K562 (cell line): ENCODE measurements around the gene CLPSL1. TPM values are rescaled to one million over a fixed set of nuclear protein-coding genes. Genes with fewer than 3 reads are reported as not detected.

Experiments
- ATAC-seq: fragments of 200-7000 bp; cut with Tn5 transposase; 3 replicates; pipeline ENCODE4 v1.9.1; 2020; ENCODE audit warnings: moderate library complexity
- BruUV-seq: library from RNA; stranded (reverse); fragments of 400-500 nt; replicated peaks from 2 replicates; lab custom pipeline; 2021; lab: Mats Ljungman, UMichigan
- CTCF ChIA-PET: fragments of 300-600 bp; formaldehyde crosslinking; extraction: SDS; loops from one replicate; lab custom pipeline; 2021; ENCODE audit warnings: low intra/inter-chr PET ratio; lab: Yijun Ruan, JAX
- POLR2A ChIA-PET: fragments of 300-600, 350-650 bp; sonication (Branson Sonifier 250); formaldehyde crosslinking; extraction: SDS; loops from one replicate; lab custom pipeline; 2021; ENCODE audit warnings: antibody characterized with exemption, inconsistent platforms; lab: Yijun Ruan, JAX
- DNase-seq, 4 experiments: peaks; one replicate each; pipeline versions ENCODE4 v3.0.0 to v3.0.0-alpha.2; 2011 to 2018; ENCODE audit warnings: low spot score in 3 of 4, mixed read lengths in 3 of 4; ENCODE audit errors: extremely low read depth in 1 of 4
- FAIRE-seq: peaks from 2 replicates; lab custom pipeline; 2011; peaks lifted over from hg19 to GRCh38; lab: Jason Lieb, UNC
- H2AFZ ChIP-seq: 2 replicates; pipeline ENCODE4 v1.6.0; 2011; ENCODE audit warnings: low read depth, low read length, control low read depth, inconsistent platforms
- H3K27ac ChIP-seq: fragments of 200-600 bp; 3 replicates; pipeline ENCODE4 v1.8.0; 2011; ENCODE audit warnings: low read depth, mild to moderate bottlenecking, control low read depth, inconsistent platforms, low read length, moderate library complexity, mixed read lengths; ENCODE audit errors: extremely low read depth
- H3K27me3 ChIP-seq, 2 experiments: fragments of 300-600 bp in 1 of 2; 2 replicates in 1 of 2; 3 replicates in 1 of 2; pipeline versions ENCODE4 v1.6.0 to v1.8.0; 2011; ENCODE audit warnings: inconsistent platforms in 2 of 2, low read length in 2 of 2, mild to moderate bottlenecking in 1 of 2, mixed read lengths in 1 of 2, moderate library complexity in 1 of 2; ENCODE audit not compliant: control insufficient read depth in 2 of 2, insufficient read depth in 2 of 2
- H3K36me3 ChIP-seq: fragments of 300-600 bp; 3 replicates; pipeline ENCODE4 v1.8.0; 2011; ENCODE audit warnings: mild to moderate bottlenecking, low read length, inconsistent platforms; ENCODE audit not compliant: control insufficient read depth, insufficient read depth
- H3K4me1 ChIP-seq, 2 experiments: fragments of 200-600 bp in 1 of 2; replicated peaks in 1 of 2; 2 replicates in 1 of 2; 3 replicates in 1 of 2; pipeline versions ENCODE4 v1.5.1 to v1.8.0; 2011; ENCODE audit warnings: inconsistent platforms in 2 of 2, low read length in 2 of 2, mild to moderate bottlenecking in 1 of 2, mixed read lengths in 1 of 2, moderate library complexity in 1 of 2; ENCODE audit not compliant: control insufficient read depth in 2 of 2, insufficient read depth in 2 of 2
- H3K4me2 ChIP-seq: 2 replicates; pipeline ENCODE4 v1.6.1; 2011; ENCODE audit warnings: low read length, control low read depth, inconsistent platforms, mixed read lengths; ENCODE audit not compliant: insufficient read depth
- H3K4me3 ChIP-seq: fragments of 200-600 bp; sonication (generic), shearing (Covaris generic); 2 replicates; pipeline ENCODE4 v1.5.1; 2016; ENCODE audit warnings: control low read depth, inconsistent platforms
- H3K79me2 ChIP-seq: fragments of 200-600 bp; 3 replicates; pipeline ENCODE4 v1.8.0; 2011; ENCODE audit warnings: low read length, inconsistent platforms; ENCODE audit not compliant: control insufficient read depth, insufficient read depth
- H3K9ac ChIP-seq, 2 experiments: 2 replicates each; pipeline versions ENCODE4 v1.6.0 to v1.6.1; 2011; ENCODE audit warnings: low read depth in 2 of 2, low read length in 2 of 2, control low read depth in 1 of 2, inconsistent platforms in 1 of 2, mild to moderate bottlenecking in 1 of 2, mixed read lengths in 1 of 2; ENCODE audit not compliant: insufficient read depth in 1 of 2
- H3K9me1 ChIP-seq: one replicate; pipeline ENCODE4 v1.6.0; 2011; ENCODE audit warnings: inconsistent platforms, mild to moderate bottlenecking, low read length, moderate library complexity; ENCODE audit not compliant: control insufficient read depth, insufficient read depth
- H3K9me3 ChIP-seq: replicated peaks from 2 replicates; pipeline ENCODE4 v1.5.1; 2011; ENCODE audit warnings: low read depth, low read length, inconsistent platforms; ENCODE audit not compliant: control insufficient read depth, insufficient read depth
- H4K20me1 ChIP-seq: replicated peaks from 2 replicates; pipeline ENCODE4 v1.6.1; 2011; ENCODE audit warnings: low read length, inconsistent platforms, mixed read lengths; ENCODE audit not compliant: control insufficient read depth, insufficient read depth
- ATF3 ChIP-seq, 2 experiments: fragments of 450-650 bp in 1 of 2; sonication (generic) in 1 of 2; formaldehyde crosslinking in 1 of 2; IDR thresholded peaks in 1 of 2; conservative IDR thresholded peaks in 1 of 2; 2 replicates each; pipeline versions ENCODE4 v1.6.1 to v1.8.1; 2016 to 2023; ENCODE audit warnings: mild to moderate bottlenecking in 2 of 2, moderate library complexity in 2 of 2, inconsistent platforms in 1 of 2, missing genetic modification reagents in 1 of 2
- ATF4 ChIP-seq: fragments of 450-650 bp; formaldehyde crosslinking; IDR thresholded peaks from 2 replicates; pipeline ENCODE4 v1.4.0; 2022; ENCODE audit warnings: mild to moderate bottlenecking, moderate library complexity
- FOXA3 ChIP-seq, 2 experiments: fragments of 450-650 bp in 1 of 2; sonication (generic) in 1 of 2; formaldehyde crosslinking; IDR thresholded peaks in 1 of 2; conservative IDR thresholded peaks in 1 of 2; 2 replicates each; pipeline versions ENCODE4 v1.4.0 to v1.8.0; 2020 to 2022; ENCODE audit warnings: mild to moderate bottlenecking in 2 of 2, missing genetic modification reagents in 1 of 2
- GTF2E2 ChIP-seq: fragments of 200-800 bp; sonication (Bioruptor generic); IDR thresholded peaks from 2 replicates; pipeline ENCODE4 v1.6.1; 2016; ENCODE audit warnings: missing genetic modification characterization, missing compliant biosample characterization
- MEF2A ChIP-seq: IDR thresholded peaks from 2 replicates; pipeline ENCODE4 v1.6.1; 2011; ENCODE audit warnings: low read depth, mild to moderate bottlenecking, low read length, moderate library complexity; ENCODE audit not compliant: control insufficient read depth
- RBM39 ChIP-seq: fragments of 200-400 bp; formaldehyde crosslinking; optimal IDR thresholded peaks from 2 replicates; pipeline ENCODE3; 2018; ENCODE audit warnings: low read depth, low read length
- RFX1 ChIP-seq: fragments of 450-650 bp; IDR thresholded peaks from 2 replicates; pipeline ENCODE4 v1.6.1; 2016; ENCODE audit warnings: mild to moderate bottlenecking, moderate library complexity
- SMARCC2 ChIP-seq: fragments of 450-650 bp; IDR thresholded peaks from 2 replicates; pipeline ENCODE4 v1.6.1; 2017; ENCODE audit warnings: antibody characterized with exemption, moderate library complexity, mild to moderate bottlenecking, low read depth
- TFAP4 ChIP-seq: sonication (generic); formaldehyde crosslinking; IDR thresholded peaks from 2 replicates; pipeline ENCODE4 v1.8.0; 2022; ENCODE audit warnings: missing genetic modification reagents, mild to moderate bottlenecking, moderate library complexity, borderline replicate concordance
- XRCC3 ChIP-seq: fragments of 450-650 bp; IDR thresholded peaks from 2 replicates; pipeline ENCODE4 v1.6.1; 2017; ENCODE audit warnings: mild to moderate bottlenecking, moderate library complexity
- WGBS: fragments of 100-300 bp; shearing (Covaris generic); methylation state at CpG from one replicate; pipeline ENCODE4 v1.1.6; 2016; ENCODE audit warnings: low coverage, mixed read lengths; ENCODE audit not compliant: insufficient coverage; ENCODE audit errors: missing lambda C conversion rate; 5-methylcytosine and 5-hydroxymethylcytosine counted together
- in situ Hi-C: fragments of 300-500 bp; cut with MboI; formaldehyde crosslinking; loops from 4 replicates; pipeline ENCODE4 v1.15.0; 2018; ENCODE audit warnings: inconsistent platforms, mixed read lengths
- intact Hi-C: fragments of 100-400 bp; cut with micrococcal nuclease; formaldehyde crosslinking; loops from 2 replicates; pipeline ENCODE4 v1.14.2; 2022
- polyA plus RNA-seq, 8 experiments: library from polyadenylated mRNA; depleted of rRNA in 4 of 8; stranded (reverse) in 5 of 8; unstranded in 3 of 8; fragments of >200 nt; fragmentation: Nextera tagmentation in 2 of 8; fragmentation: Illumina TruSeq in 1 of 8; extraction: Ambion mirVana in 2 of 8; extraction: Trizol in 1 of 8; gene quantifications; 2 replicates each; pipeline versions ENCODE4 v1.2.1 to v1.2.3, GENCODE V29; 2011 to 2014; ENCODE audit warnings: inconsistent platforms in 1 of 8, missing spikeins in 1 of 8
- total RNA-seq, 7 experiments: library from RNA; depleted of rRNA in 6 of 7; stranded (reverse); fragments of >200 nt in 6 of 7; fragmentation: Illumina TruSeq in 2 of 7; extraction: Trizol in 2 of 7; gene quantifications; 2 replicates each; pipeline versions ENCODE4 v1.2.1 to v1.2.3, GENCODE V29; 2011 to 2021; ENCODE audit warnings: low replicate concordance in 1 of 7
- TF ChIP-seq, protein P1 (sequence below): fragments of 450-650 bp; IDR thresholded peaks from 2 replicates; pipeline ENCODE4 v1.6.1; 2016; ENCODE audit warnings: low read depth

CLPSL1 gene
- total and polyA plus RNA-seq, 9 of the 15 experiments (the other 6 are each of a cell fraction or from before 2014, with no cell fraction given): not detected

GRCh38 chr6:35809809-35810208 is 29.0 kb downstream of the CLPSL1 start:
- Histone ChIP-seq H3K9me3 (no peaks in the 10 kb centered on the region), H3K4me2 (no peak overlapping the region), H3K36me3 (no peaks in the 10 kb centered on the region), H3K9me1 (peaks cover under 1% of the 10 kb centered on the region), H3K9ac (no peak overlapping the region), H3K79me2 (no peaks in the 10 kb centered on the region), H3K27me3 (peaks cover 25 to 53% of the 10 kb centered on the region in 2 experiments), H3K4me1 (peaks cover 2 to 14% of the 10 kb centered on the region in 2 experiments), H2AFZ (no peak overlapping the region), H3K4me3 (no peak overlapping the region), H3K27ac (no peak overlapping the region), H4K20me1 (0 out of 2 replicates have a peak, but pooled peaks cover 6% of the 10 kb centered on the region)
- ChIA-PET CTCF (no interaction called here), POLR2A (interaction anchor here (0.6 to 1.3 kb wide), 5 partner anchors 9 to 499 kb away, joined by 3 to 4 read pairs (median 3); no protein-coding TSS in a partner anchor)
- FAIRE-seq: no peak
- DNase-seq: no peak
- no TSS peak for BruUV-seq
- in situ Hi-C loops (no loop called here), intact Hi-C loops (no loop called here)
- ATAC-seq: no peak
- 3% methylated on average over 5 of the region's 5 CpGs for WGBS
- no peak for TF ChIP-seq RFX1
- TF ChIP-seq SMARCC2: no peak
- TF ChIP-seq XRCC3: no peak
- TF ChIP-seq ATF4: no peak
- TF ChIP-seq ATF3 (IDR thresholded peaks at IDR 0.05): no peak
- TF ChIP-seq ATF3 (CRISPR knock-in tag; conservative IDR thresholded peaks at IDR 0.05): no peak
- no peak for TF ChIP-seq TFAP4 (CRISPR knock-in tag)
- TF ChIP-seq GTF2E2 (tag): no peak
- TF ChIP-seq RBM39: no peak
- TF ChIP-seq, protein P1, sequence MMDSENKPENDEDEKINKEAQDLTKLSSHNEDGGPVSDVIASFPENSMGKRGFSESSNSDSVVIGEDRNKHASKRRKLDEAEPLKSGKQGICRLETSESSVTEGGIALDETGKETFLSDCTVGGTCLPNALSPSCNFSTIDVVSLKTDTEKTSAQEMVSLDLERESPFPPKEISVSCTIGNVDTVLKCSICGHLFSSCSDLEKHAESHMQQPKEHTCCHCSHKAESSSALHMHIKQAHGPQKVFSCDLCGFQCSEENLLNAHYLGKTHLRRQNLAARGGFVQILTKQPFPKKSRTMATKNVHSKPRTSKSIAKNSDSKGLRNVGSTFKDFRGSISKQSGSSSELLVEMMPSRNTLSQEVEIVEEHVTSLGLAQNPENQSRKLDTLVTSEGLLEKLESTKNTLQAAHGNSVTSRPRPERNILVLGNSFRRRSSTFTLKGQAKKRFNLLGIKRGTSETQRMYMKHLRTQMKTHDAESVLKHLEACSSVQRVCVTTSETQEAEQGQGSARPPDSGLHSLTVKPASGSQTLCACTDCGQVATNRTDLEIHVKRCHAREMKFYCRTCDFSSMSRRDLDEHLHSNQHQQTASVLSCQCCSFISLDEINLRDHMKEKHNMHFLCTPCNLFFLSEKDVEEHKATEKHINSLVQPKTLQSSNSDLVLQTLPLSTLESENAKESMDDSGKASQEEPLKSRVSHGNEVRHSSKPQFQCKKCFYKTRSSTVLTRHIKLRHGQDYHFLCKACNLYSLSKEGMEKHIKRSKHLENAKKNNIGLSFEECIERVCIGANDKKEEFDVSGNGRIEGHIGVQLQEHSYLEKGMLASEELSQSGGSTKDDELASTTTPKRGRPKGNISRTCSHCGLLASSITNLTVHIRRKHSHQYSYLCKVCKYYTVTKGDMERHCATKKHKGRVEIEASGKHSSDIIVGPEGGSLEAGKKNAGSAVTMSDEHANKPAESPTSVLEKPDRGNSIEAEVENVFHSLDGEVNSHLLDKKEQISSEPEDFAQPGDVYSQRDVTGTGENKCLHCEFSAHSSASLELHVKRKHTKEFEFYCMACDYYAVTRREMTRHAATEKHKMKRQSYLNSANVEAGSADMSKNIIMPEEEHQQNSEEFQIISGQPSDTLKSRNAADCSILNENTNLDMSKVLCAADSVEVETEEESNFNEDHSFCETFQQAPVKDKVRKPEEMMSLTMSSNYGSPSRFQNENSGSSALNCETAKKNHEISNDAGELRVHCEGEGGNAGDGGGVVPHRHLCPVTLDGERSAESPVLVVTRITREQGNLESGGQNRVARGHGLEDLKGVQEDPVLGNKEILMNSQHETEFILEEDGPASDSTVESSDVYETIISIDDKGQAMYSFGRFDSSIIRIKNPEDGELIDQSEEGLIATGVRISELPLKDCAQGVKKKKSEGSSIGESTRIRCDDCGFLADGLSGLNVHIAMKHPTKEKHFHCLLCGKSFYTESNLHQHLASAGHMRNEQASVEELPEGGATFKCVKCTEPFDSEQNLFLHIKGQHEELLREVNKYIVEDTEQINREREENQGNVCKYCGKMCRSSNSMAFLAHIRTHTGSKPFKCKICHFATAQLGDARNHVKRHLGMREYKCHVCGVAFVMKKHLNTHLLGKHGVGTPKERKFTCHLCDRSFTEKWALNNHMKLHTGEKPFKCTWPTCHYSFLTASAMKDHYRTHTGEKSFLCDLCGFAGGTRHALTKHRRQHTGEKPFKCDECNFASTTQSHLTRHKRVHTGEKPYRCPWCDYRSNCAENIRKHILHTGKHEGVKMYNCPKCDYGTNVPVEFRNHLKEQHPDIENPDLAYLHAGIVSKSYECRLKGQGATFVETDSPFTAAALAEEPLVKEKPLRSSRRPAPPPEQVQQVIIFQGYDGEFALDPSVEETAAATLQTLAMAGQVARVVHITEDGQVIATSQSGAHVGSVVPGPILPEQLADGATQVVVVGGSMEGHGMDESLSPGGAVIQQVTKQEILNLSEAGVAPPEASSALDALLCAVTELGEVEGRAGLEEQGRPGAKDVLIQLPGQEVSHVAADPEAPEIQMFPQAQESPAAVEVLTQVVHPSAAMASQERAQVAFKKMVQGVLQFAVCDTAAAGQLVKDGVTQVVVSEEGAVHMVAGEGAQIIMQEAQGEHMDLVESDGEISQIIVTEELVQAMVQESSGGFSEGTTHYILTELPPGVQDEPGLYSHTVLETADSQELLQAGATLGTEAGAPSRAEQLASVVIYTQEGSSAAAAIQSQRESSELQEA: no peak
- no peak for TF ChIP-seq MEF2A
- no peak for TF ChIP-seq FOXA3 (CRISPR knock-in tag; conservative IDR thresholded peaks at IDR 0.05 in 1 of 2, IDR thresholded peaks at IDR 0.05 in 1 of 2)
